Left hindlimb (tissue), 1 donor: ENCODE measurements around the gene COL6A5.
A peak's percentile ranks its signal among the peaks of the same experiment; 100 is the strongest.

ENCODE experiments used
- DNase-seq: peaks from one replicate; pipeline ENCODE4 v3.0.0-alpha.2; 2018

COL6A5 gene

DNA sequence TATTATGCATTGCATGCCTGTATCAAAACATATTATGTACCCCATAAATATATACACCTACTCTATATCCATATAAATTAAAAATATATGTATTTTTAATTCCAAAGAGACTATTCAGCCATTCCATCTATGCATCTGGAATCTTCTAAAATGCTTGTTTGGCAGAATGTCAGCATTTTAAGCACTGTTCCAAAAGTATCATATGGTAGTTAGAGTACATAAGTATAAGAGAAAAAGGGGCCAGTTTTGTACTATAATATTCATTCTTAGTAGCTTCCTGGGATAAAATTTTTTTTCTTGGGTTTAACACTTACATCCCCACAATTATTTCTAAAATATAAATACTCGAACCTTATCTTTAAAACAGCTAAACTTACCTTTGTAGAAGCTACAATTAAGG is 111.1 kb downstream of the COL6A5 start:
- no peak for DNase-seq

DNA sequence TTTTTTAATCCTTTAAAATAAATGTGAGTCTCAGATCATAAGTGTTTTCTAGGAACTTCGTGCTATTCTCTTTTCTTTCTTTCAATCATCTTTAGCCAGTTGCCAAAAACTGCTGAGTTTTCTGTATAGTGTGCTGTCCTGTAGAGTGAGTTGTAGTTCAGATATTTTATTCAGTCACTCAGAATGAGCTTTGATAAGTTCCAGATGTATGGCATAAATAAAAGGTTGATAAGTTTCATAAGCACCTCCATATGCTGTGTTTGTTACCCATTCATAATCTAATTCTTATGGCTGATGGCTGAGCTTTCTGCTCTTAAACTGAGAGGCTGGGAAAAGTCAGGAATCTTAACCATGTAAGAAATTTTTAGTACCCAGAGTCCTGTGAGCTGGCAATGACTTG is 112.2 kb downstream of the COL6A5 start:
- DNase-seq = no peak

DNA sequence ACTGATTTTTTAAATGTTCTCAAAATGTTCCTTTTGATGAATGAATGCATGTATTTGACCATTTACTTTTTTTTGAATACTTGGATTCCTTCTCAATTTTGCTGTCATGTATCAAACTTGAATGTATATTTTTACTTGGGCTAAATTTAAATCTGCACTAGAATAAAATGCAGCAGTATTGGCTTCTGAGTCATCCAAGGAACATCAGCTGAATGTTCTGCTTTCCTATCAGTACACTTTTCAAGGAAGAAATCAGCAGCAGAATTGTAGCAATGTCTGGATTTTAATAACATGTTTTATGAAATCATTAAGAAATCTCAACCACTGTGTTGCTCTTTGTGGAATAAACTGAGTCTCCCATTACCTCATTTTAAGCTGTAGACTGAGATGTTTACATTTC is 114.5 kb downstream of the COL6A5 start:
- no peak for DNase-seq

DNA sequence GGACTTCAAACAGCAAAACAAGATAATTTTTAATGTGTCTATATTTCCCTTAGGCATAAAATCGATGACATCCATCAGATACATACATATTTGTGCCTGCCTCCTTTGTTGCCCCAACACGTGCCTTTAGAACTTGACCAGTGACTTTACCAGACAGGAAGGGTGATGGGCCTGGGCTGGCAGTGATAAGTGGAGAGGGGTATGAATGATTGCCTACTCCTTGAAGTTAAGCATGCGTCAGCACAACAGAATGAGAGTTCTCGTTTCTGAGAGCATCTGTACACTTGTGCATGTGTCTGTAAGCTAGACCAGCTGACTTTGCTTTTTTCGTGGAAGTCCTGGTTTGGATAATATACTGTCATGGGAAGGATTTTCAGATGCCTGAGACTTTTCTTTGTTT is 116.6 kb downstream of the COL6A5 start:
- no peak for DNase-seq

DNA sequence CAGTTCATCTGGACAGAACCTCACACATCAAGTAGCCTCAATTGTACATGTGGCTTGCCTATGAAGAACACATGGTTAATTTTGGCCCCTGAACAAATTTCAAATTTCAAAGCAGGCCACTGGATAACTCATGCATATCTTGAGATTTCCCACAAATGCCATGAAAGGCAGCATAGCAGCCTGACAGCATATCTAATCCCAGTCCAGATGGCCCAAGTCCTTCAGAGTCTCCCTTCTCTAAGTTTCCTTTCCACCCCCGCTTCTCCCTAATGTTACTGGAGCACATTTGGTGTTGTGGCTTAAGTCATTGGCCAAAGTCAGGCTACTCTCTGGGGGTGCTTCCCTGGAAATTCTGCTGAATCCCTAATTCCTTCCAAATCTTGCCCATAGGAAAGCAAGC is 117.7 kb downstream of the COL6A5 start:
- no peak for DNase-seq

DNA sequence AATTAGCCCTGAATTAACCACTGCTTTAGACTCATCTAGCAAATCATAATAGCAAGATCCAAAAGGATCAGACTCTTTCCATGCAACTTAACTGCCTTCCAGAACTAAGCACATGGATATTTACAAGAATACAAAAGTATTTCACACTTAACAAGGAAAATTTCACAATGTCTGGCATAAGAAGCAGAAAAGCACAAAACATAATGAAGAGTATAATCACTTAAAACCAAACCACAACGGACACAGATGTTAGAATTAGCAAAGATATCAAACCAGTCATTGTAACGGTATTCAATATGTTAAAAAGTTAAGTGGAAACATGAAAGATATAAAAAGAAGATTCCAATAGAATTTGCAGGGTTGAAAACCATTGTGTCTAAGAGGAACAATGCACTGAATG is 120.0 kb downstream of the COL6A5 start:
- DNase-seq = no peak

DNA sequence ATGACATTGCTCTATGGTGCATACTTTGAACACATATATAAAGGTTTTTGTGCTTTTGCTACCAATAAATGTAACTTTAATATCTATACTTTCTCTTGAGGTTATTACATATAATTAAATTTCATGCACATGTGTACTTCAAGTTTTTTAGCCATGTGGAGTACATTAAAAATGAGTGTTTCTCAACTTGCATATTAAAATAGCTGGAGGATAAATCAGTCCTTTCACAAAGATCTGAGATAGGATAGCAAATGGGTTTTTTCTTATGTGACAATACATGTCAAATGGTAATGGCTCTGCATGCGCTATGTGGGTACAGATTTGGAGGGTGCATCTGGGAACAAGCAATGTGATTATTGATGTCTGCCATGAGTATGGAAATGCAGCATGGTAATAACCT is 122.8 kb downstream of the COL6A5 start:
- no peak for DNase-seq

DNA sequence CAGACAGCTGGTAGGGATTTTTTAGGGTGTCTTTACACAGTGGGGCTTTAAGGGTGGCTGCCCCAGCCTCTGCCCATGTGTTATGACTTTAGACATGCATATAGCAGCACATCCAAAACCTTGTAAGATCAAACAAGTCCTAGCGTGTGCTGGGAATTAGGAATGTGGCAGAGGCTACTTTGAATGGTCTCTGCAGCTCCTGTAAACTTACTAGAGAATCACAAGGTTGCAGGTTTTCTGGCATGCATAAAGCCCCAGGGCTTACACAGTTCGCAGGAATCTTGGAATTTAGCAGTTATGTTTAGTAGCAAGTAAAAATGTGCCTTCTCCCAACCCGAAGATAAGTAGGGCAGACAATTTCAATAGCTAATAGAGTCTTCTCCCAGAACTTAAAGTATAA is 124.7 kb downstream of the COL6A5 start:
- peak; percentile 33 for DNase-seq

DNA sequence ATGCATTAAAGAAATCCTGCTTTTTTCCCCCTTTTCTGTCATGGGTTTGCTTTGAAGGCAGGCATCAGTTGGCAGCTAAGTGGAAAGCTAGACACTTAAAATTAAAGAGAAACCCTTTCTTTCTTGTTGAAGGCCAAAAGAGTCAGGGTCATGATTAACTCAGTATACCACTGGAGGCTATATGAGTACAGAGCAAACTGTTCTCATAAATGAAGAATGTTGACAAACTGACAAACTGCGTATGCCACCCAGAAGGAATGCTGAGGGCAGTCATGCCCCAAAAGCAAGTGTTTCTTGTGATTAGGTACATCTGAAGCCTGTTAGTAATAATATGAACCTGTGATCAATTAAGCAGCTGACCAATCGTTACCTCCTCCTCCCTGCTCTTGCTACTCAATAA is 127.9 kb downstream of the COL6A5 start:
- DNase-seq = no peak

DNA sequence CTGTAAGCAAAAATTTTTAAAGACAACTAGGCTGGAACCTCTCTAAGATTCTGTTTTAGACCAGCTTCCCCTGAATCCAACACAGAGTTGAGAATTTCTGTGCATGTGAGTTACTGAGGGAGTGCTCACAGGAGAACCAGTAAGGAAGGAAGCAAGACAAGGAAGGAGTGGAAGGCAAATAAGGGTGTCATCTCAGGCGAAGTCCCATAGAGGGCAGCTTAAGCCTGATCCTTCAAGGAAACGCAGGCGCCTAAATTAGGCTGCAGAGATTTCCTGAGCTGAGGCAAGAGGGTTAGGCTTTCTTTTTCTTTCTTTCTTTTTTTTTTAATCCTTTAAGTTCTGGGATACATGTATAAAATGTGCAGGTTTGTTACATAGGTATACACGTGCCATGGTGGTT is 135.3 kb downstream of the COL6A5 start:
- peak; percentile 51 for DNase-seq

DNA sequence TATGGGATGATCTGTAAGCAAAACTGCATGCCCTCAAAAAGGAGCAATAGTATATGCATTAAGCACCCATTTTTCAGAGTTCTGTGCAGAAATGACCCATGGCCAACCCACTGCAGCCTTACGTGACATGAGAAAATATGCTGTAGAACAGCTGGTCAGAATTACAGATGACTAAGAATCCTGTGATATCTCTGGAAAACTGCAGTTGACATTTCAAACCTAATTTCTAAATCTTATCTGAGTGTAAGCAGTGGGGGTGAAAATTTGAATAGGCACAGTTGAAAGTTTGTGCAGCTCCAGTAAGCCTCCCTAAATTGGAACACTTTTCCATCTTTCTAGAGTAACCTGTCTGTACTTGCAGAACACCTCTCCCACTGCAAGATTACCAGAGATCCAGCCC is 142.8 kb downstream of the COL6A5 start:
- no peak for DNase-seq

DNA sequence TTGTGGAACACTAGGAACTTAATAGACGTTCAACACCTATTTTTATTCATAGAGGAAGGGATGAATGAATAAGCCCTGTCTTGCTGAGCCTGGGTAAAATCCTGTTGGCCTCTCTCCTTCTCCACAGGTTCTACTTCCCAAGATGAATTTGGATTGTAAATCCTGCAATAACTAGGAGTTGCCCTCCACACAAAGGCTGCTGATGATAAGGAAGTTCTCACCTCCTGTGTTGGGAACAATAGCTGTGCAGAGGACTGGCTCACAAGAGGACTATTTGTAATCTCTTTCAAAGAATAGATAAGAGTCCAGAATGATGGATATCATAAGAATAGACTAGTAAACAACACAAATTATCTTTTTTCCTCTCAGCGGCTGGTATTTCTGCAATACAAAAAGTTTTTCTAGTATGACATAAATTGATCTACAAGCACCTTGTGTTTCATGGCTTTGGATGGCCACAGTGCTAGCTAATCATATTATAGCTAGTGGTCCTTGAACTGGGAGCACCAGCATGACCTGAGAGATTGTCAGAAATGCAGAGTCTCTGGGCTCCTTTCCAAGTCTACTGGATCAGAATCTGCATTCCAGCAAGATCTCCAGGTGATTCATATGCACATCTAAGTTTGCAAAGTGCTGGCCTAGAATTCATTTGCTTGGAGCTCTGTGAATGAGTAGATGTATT is 143.4 kb downstream of the COL6A5 start:
- no peak for DNase-seq

DNA sequence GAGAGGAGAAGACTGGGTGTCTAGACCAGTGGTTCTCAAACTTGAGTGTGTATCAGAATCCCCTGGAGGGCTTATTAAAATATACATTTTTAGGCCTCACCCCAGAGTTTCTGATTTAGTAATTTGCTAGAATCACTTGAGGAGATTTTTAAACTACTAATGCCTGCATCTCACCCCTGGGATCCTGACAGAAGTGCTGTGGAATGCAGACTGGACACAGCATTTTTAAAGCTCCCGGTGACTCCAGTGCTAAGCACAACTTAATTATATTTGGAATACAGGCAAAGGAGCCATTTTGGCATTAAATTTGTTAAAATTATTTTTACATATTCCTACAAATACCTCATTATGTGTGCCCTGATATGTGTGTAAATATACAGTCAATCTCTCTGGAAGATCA is 144.8 kb downstream of the COL6A5 start:
- DNase-seq = no peak

DNA sequence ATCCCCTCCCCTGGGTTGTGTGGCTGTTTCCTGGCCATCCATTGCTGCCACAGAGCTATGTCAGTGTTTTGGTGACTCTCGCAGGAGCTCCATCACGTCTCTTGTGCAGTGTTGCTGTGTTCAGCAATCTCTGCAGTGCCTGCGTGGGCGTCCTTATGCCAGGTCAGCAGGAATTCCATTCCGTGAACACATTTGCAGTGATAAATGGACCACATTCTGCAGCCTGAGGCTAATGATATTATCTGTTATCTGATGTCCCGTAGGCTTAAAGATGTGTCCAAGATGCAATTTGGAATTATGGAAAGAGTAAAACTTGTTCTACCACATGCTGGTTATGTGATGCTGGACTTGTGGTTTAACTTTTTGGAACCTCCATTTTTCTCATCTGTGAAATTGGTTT is 146.0 kb downstream of the COL6A5 start:
- no peak for DNase-seq

DNA sequence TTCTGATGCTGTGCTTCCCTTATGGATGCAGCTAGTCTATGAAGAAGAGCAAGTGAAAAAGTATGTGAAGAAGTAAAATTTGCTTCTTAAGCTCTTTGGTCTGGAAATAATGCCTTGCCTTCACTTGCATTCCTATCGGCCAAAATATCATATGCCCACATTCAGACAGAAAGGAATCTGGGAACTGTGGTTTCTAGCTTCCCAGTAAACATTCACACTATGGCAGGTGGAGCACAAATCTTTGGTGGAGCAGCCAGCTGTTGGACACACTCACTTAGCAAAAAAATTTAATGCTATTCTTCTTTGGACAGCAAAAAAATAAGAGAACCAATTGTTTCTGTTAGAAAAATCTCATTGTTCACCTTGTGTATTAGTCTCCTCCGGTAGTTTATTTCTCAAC is 159.2 kb downstream of the COL6A5 start:
- no peak for DNase-seq

DNA sequence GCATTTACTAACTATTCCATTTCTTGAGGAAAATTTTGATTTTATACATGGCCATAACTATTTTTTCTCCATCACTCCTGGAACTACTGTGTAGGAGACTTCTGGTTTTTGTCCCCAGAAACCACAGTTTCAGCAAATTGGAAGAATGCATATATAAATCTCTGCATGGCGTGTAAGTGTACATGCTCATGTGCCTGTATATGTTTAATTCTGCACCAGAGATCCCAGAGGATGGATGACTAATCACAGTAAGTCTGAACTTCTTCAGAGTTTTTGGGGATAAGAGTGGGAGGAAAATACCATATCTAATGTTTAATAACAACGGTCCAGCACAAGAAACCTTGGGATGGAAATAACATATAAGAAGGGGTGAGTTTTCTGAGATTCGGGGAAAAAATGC is 160.6 kb downstream of the COL6A5 start:
- DNase-seq = no peak

DNA sequence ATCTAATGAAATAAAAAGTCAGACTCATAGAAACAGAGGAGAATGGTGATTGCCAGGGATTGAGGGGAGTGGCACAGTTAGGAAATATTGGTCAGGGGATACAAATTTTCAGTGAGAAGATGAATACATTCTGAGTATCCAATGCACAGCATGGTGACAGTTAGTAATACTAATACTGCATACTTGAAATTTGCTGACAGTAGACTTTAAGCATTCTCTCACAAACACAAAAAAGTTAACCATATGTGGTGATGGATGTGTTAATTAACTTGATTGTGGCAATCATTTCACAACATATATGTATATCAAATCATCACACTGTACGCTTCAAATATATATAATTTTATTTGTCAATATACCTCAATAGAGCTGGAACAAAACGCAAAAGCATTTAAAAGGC is 162.3 kb downstream of the COL6A5 start:
- DNase-seq = no peak

DNA sequence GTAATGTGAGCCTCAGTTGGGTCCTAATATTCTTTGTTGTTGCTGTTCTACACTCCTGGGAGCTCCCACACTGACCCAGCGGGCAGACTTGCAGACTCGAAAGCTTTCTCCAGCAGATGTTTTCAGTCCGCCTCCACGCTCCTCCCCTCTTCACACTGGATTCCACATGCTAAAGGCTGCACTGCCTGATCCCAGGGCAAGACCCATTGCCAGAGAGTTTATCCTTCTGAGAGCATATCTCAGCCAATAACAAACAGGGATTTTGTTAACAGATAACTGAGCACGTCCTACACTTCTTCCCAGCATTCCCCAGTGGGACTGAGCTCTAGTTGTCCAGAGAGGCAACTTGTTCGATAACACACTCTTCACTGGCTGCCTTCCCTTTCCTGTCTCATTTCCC is 163.5 kb downstream of the COL6A5 start:
- peak; percentile 63 for DNase-seq

DNA sequence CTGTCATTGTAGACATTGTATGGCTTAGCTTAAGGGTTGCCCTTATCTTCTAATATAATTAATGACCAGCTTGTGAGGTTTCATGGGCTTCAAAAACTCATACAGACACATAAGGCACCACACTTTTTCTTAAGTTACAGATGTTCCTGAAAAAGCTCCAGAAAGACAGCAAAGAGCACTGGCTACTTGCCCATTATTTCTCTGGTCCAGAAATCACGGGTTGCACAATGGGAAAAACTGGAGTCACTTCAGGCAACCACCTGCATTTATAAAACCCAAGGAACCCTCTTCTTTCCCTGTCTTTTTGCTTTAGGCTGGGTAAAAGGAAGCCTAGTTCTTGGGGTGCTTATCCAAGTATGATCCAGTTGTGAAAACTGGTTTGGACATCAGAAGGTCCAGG is 169.2 kb downstream of the COL6A5 start:
- DNase-seq = no peak

DNA sequence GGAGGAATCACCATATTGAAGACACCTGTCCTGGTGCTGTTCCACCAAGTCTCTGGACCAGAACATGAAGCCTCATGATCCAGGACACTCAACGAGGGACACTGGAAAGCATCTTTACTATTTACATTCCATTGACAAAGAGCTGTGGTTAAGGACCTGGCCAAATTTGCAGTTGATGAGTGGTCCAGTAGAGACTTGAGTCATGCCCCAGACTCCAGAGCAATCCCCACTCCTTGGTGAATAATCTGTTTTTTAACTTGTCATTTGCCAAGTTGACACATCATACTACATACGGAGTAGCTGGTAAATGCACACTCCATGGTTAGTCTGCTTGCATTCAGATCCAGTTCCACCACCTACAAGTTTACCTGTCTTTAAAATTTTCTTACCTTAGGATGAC is 170.3 kb downstream of the COL6A5 start:
- no peak for DNase-seq

DNA sequence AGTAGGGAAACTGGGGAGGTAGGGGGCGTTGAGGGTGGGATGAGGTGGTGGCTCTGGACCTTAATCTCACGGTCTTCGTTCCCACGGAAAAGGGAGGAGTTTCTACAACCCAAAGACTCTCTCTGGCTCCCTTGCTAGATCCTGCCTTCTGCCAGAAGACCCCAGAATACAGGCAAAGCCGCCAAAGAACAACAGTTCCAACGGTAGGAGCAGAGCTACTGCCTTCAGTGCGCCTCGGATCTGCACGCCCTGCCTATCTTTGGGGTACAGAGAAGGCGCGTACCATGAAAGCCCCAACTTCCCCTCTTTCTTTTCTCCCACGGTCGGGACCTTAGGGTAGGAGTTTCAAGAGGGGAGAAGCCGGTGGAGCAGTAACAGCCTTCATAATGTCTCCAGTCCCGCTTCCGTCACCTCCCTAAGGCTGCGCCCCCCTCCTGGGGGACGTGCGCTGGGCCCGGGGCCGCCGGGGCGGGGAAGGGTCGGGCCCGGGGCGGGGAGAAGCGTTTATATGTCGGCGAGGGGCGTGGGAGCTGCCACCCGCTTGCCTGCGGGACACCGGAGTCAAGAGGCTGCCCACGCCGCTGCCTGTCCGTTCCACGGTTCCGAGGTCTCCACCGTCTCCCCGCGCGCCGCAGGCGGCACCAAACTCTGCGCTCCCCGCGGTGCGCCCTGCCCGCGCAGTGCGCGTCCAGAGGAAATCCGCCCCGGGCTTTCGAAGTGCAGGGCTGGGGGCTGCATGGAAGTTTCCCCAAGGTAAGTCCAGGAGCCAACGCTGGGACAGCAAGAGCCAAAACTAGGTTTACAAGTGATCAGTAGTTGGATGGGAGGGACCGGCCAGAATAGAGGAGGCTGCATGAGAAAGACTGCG is 171.4 kb downstream of the COL6A5 start, which contains the start of gene COL6A6:
COL6A6 (plus strand) TSS at position 533 of the 868 bp plus-strand sequence. CDS start 43,188 bp downstream, outside the sequence.
- peak; percentile 61 for DNase-seq

DNA sequence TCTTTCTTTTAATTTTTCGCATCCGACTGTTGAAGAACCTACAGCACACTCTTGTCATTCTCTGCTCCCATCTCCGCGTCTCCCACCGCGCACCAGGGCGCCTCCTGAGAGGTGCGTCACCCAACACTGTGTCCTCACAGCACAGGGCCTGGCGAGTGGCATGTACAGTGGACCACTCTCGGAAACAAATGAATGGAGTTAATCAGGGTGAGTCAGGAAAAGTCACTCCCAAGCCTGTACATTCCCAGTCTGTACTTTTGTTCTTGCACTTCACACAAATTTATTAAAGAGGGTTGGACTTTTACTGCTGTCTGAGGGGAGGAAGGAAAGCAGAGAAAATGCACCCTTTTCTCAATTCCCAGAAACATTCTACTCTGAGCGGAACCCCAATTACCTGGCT is 172.1 kb downstream of the COL6A5 start:
- no peak for DNase-seq

DNA sequence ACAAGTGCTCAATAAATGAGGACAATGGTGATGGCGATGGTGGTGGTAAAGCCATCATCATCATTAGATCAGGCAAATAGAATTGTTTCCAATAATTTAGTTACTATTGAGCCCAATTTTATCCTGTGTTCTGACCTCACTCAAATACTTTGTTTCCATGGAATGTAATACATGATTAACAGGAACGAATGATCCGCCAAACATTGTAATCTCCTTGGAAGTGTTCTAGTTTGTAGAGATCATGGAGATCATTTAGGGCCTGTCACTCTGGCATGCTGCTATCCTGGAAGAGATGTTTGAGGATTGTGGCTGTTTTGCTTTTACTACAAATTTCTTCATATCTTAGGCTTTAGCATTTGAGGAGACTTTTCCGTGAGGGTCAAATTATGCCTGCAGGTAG is 174.3 kb downstream of the COL6A5 start:
- DNase-seq = no peak

DNA sequence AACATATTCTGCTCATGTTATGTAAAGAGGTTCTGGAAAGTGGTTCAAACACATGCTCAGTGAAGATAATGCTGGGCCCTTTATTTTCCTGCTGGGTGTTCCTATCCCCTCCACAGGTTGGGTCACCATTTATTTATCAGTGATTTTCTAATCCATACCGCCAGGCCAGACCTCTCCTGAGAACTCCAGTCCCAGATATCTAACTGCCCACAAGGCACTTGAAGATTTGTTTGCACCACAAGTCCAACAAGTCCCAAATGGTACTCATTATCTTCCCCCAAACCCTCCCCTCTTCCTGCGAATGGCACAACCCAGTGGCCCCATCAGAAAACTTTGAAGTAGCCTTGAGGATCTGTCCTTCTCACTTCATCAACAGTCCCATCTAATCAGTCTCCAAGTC is 176.9 kb downstream of the COL6A5 start:
- no peak for DNase-seq

DNA sequence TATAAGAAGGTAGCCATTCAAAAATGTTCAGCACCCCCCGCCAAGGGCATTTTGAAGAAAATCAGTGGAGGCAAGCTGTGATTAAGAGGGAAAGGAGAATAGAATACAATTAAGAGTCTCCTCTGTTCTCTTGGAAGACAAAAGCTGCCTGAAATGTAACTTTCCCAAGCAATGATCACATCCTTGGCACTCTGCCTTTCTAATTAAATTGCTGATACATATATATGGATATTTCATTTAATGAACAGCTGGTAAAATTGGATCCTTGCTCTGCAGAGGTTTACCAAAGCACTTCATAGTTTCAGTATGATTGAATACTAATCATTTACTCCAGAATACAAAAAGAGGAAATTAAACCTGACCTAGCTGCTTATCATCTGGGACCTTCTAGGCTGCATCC is 182.0 kb downstream of the COL6A5 start:
- no peak for DNase-seq
